Adrenal gland (tissue), 12 donors: ENCODE results near the gene CFAP97D2. TPM values are rescaled to one million over a fixed set of nuclear protein-coding genes. Genes with fewer than 3 reads are reported as not detected.

Experiments
- DNase-seq, 7 donors: peaks; one replicate each; pipeline ENCODE4 v3.0.0-alpha.2; 2019 to 2020
- H3K27ac ChIP-seq, 5 donors: fragments of 200-600 bp; sonication (generic) in 4 of 5; 1 replicate in 3 of 5; 2 replicates in 2 of 5; pipeline versions ENCODE4 v1.5.1 to v1.8.0; 2016 to 2020; ENCODE audit warnings: mild to moderate bottlenecking in 1 of 5
- H3K27me3 ChIP-seq: fragments of 200-600 bp; 2 replicates; pipeline ENCODE4 v1.8.0; 2021
- H3K36me3 ChIP-seq, 2 donors: fragments of 200-600 bp; replicated peaks in 1 of 2; 1 replicate in 1 of 2; 2 replicates in 1 of 2; pipeline versions ENCODE4 v1.5.1 to v1.8.0; 2018 to 2022
- H3K4me1 ChIP-seq, 2 donors: fragments of 200-600 bp; replicated peaks in 1 of 2; 1 replicate in 1 of 2; 2 replicates in 1 of 2; pipeline versions ENCODE4 v1.5.1 to v1.8.0; 2018 to 2021
- H3K4me3 ChIP-seq, 4 donors: fragments of 200-600 bp; sonication (generic) in 3 of 4; one replicate each; pipeline ENCODE4 v1.5.1; 2016 to 2018
- H3K9me3 ChIP-seq, 3 donors: fragments of 200-600 bp; sonication (generic) in 1 of 3; replicated peaks in 1 of 3; 1 replicate in 2 of 3; 2 replicates in 1 of 3; pipeline versions ENCODE4 v1.5.1 to v1.8.0; 2016 to 2021
- POLR2A ChIP-seq, 2 donors: fragments of 450-650 bp; IDR thresholded peaks; one replicate each; pipeline ENCODE4 v1.6.1; 2017; ENCODE audit warnings: antibody characterized with exemption in 2 of 2, mild to moderate bottlenecking in 2 of 2, moderate library complexity in 1 of 2
- WGBS, 4 donors: extraction: QIAGEN DNeasy Blood & Tissue Kit in 2 of 4; methylation state at CpG; one replicate each; pipeline versions ENCODE4 v1.1.5 to v1.1.7; 2013 to 2017; 5-methylcytosine and 5-hydroxymethylcytosine counted together
- intact Hi-C, 2 donors: fragments of 100-400 bp; cut with DNase I; formaldehyde crosslinking; loops; one replicate each; pipeline versions ENCODE4 v1.14.1 to v1.15.0; 2022 to 2023
- polyA plus RNA-seq, 3 donors: library from polyadenylated mRNA; stranded (reverse); fragments of 200-250 nt in 2 of 3; fragments of 350-450 nt in 1 of 3; fragmentation: Illumina TruSeq in 1 of 3; extraction: RNeasy Lipid Tissue Mini Kit (QIAGEN cat#74804) in 1 of 3; gene quantifications; one replicate each; pipeline ENCODE4 v1.2.3, GENCODE V29; 2013 to 2014
- total RNA-seq, 9 donors: library from RNA; depleted of rRNA in 4 of 9; stranded (reverse); fragments of >200 nt in 4 of 9; fragments of 120-200 nt in 1 of 9; fragmentation: NEBNext Ultra II Directional in 1 of 9; extraction: Animal tissue kit (Norgen Biotek cat#: 25700) in 1 of 9; gene quantifications; one replicate each; pipeline versions ENCODE4 v1.1.0 to v1.2.4, GENCODE V29; 2013 to 2023
- TF ChIP-seq, protein P1 (sequence below), 6 experiments: fragments of 450-650 bp in 4 of 6; fragments of 200-600 bp in 2 of 6; sonication (generic) in 1 of 6; IDR thresholded peaks; 1 replicate in 5 of 6; 2 replicates in 1 of 6; pipeline versions ENCODE4 v1.5.1 to v1.8.0; 2016 to 2021; ENCODE audit warnings: antibody characterized with exemption in 6 of 6, mild to moderate bottlenecking in 2 of 6, moderate library complexity in 1 of 6
- donor health status: healthy with polysubstance abuse.
- donor health status: Bipolar disorder and iron deficiency.
- donor health status: DM: yes; HTN: yes; CAD: no.
- donor health status: DM: no; HTN: no; CAD: no.
- donor health status: DM: no; HTN: no; CAD: no.
- donor health status: DM: yes; HTN: yes; CAD: no.

CFAP97D2 gene
- total and polyA plus RNA-seq, 12 donors: not detected

DNA sequence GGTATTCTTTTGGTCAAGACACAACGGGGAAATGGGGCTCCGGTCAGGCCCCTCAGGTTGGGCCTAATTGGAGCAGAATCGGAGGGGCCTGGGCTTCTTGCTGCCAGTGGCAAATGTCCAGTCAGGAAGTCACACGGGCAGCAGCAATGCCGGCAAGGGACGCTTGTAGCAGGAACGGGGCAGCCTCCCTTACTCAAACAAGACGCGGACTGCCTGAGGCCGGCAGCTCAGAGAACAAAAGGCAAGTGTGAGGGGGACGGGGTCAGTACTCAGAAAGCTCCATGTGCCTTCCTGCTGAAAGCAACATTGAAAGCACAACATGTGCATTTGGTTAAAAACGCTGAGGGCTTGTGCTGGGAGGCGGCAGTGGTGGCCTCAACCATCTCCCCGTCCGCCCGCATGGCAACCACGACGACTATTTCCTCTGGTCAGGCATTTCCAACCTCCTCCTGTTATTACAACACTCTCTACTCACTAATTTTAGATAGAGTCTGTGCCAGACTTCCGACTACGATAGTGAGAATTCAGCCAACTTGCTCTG is 26.2 kb upstream of the CFAP97D2 start:
- no peak for DNase-seq

DNA sequence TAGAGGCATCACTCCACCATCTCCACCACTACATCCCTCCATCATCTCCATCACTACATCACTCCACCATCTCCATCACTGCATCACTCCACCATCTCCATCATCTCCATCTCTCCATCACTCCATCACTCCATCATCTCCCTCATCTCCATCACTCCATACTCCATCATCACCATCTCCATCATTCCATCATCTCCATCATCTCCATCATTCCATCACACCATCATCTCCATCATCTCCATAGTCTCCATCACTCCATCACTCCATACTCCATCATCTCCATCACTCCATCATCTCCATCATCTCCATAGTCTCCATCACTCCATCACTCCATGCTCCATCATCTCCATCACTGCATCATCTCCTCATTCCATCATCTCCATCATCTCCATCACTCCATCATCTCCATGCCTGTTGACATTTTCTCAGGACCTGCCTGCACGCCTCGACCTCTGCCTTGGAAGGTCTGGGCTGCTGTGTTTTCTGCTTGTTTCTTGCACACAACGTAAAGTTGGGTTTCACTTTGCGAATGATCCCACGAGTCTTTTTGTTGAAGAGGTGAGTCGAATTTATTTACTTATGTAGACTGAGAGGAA is 25.5 kb upstream of the CFAP97D2 start:
- H3K36me3 ChIP-seq: no peaks in the 10 kb centered on the region
- no peaks in the 10 kb centered on the region for H3K9me3 ChIP-seq
- no peak overlapping the region for H3K27ac ChIP-seq
- intact Hi-C loops: no loop called here
- TF ChIP-seq POLR2A (IDR thresholded peaks at IDR 0.05): no peak
- TF ChIP-seq, protein P1, sequence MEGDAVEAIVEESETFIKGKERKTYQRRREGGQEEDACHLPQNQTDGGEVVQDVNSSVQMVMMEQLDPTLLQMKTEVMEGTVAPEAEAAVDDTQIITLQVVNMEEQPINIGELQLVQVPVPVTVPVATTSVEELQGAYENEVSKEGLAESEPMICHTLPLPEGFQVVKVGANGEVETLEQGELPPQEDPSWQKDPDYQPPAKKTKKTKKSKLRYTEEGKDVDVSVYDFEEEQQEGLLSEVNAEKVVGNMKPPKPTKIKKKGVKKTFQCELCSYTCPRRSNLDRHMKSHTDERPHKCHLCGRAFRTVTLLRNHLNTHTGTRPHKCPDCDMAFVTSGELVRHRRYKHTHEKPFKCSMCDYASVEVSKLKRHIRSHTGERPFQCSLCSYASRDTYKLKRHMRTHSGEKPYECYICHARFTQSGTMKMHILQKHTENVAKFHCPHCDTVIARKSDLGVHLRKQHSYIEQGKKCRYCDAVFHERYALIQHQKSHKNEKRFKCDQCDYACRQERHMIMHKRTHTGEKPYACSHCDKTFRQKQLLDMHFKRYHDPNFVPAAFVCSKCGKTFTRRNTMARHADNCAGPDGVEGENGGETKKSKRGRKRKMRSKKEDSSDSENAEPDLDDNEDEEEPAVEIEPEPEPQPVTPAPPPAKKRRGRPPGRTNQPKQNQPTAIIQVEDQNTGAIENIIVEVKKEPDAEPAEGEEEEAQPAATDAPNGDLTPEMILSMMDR (IDR thresholded peaks at IDR 0.05): no peak
- H3K4me1 ChIP-seq: no peaks in the 10 kb centered on the region
- no peaks in the 10 kb centered on the region for H3K27me3 ChIP-seq
- no peak for DNase-seq
- 94 to 96% (median 95%) methylated on average over 6 of the region's 6 CpGs for whole genome bisulfite sequencing, 4 donors
- no peak overlapping the region for H3K4me3 ChIP-seq

More for the DNA sequence above, 26.2 kb upstream of the CFAP97D2 start:
- Histone ChIP-seq H3K27me3 (no peaks in the 10 kb centered on the region), H3K4me1 (no peaks in the 10 kb centered on the region), H3K36me3 (no peaks in the 10 kb centered on the region), H3K4me3 (no peak overlapping the region), H3K27ac (no peak overlapping the region), H3K9me3 (no peaks in the 10 kb centered on the region)
- TF ChIP-seq, protein P1 (IDR thresholded peaks at IDR 0.05): no peak
- no peak for TF ChIP-seq POLR2A (IDR thresholded peaks at IDR 0.05)
- WGBS, 4 donors: 62 to 83% (median 67%) methylated on average over 20 of the region's 20 CpGs
- intact Hi-C loops: no loop called here

DNA sequence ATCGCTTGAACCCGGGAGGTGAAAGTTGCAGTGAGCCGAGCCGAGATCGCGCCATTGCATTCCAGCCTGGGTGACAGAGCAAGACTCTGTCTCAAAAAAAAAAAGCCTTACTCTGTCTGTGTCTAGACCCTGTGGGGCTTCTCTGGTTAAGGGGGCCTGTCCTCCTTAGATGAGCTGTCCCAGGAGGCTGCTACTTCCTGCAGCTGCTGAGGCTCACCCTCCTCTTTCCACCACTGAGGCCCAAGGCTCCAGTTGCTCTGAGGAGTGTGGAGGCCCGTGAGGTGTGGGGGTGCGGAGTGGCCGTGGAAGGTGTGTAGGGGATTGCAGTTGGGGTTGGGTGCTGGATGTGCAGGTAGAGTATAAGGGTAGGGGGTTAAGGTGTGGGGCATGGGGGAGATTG is 24.6 kb upstream of the CFAP97D2 start:
- no peaks in the 10 kb centered on the region for H3K36me3 ChIP-seq
- no peak overlapping the region for H3K27ac ChIP-seq
- intact Hi-C loops: no loop called here
- TF ChIP-seq, protein P1 (IDR thresholded peaks at IDR 0.05): no peak
- TF ChIP-seq POLR2A (IDR thresholded peaks at IDR 0.05): no peak
- DNase-seq: no peak
- H3K27me3 ChIP-seq: no peaks in the 10 kb centered on the region
- H3K4me3 ChIP-seq: no peak overlapping the region
- H3K9me3 ChIP-seq: no peaks in the 10 kb centered on the region
- H3K4me1 ChIP-seq: no peaks in the 10 kb centered on the region
- 88 to 92% (median 89%) methylated on average over 7 to 9 of the region's 9 CpGs for WGBS, 4 donors

DNA sequence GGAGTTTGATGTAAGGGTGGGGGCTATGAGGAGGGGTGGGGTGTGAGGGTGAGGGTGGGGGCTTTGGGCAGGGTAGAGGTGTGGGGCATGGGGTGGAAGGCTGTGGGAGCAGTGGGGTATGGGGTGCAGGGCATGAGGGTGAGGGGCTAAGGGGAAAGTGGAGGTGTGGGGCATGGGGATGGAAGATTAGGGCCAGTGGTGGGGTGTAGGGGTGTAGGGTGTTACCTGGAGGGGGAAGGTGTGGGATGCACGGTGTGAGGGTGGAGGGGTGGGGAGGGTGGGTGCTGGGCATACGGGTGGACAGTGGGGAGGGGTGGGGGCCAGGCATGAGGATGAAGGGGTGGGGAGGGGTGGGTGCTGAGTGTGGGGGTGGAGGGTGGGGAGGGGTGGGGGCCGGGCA is 23.7 kb upstream of the CFAP97D2 start:
- H3K36me3 ChIP-seq: no peaks in the 10 kb centered on the region
- intact Hi-C loops: no loop called here
- no peaks in the 10 kb centered on the region for H3K27me3 ChIP-seq
- no peak for TF ChIP-seq POLR2A (IDR thresholded peaks at IDR 0.05)
- TF ChIP-seq, protein P1 (IDR thresholded peaks at IDR 0.05): no peak
- 73 to 81% methylated on average over 3 of the region's 3 CpGs; no CpG with 5 or more reads in 2 of the 4 donors for WGBS, 4 donors
- no peaks in the 10 kb centered on the region for H3K9me3 ChIP-seq
- H3K4me3 ChIP-seq: no peak overlapping the region
- H3K27ac ChIP-seq: no peak overlapping the region
- DNase-seq: no peak
- H3K4me1 ChIP-seq: no peaks in the 10 kb centered on the region
